Right cardiac atrium (tissue), 5 donors: ENCODE results near the gene SORCS2. TPM values are rescaled to one million over a fixed set of nuclear protein-coding genes. Genes with fewer than 3 reads are reported as not detected.

ENCODE experiments used
- ATAC-seq, 2 donors: fragments of 200-7000 bp; cut with Tn5 transposase; one replicate each; pipeline versions ENCODE4 v1.8.0 to v1.9.1; 2020; ENCODE audit warnings: moderate library complexity in 2 of 2, mild to moderate bottlenecking in 1 of 2
- DNase-seq, 3 donors: peaks; one replicate each; pipeline ENCODE4 v3.0.0-alpha.2; 2020
- H3K27ac ChIP-seq: one replicate; pipeline ENCODE4 v1.5.1; 2013; ENCODE audit warnings: mild to moderate bottlenecking, low read length, control low read depth, moderate library complexity
- H3K27me3 ChIP-seq: one replicate; pipeline ENCODE4 v1.6.1; 2013; ENCODE audit not compliant: control insufficient read depth, insufficient read depth
- H3K4me1 ChIP-seq: one replicate; pipeline ENCODE4 v1.6.1; 2013; ENCODE audit warnings: low read length; ENCODE audit not compliant: control insufficient read depth, insufficient read depth
- H3K4me3 ChIP-seq: one replicate; pipeline ENCODE4 v1.5.1; 2013; ENCODE audit warnings: low read length, control low read depth
- H3K9me3 ChIP-seq: one replicate; pipeline ENCODE4 v1.6.1; 2013; ENCODE audit warnings: low read length; ENCODE audit not compliant: control insufficient read depth
- WGBS: extraction: QIAGEN DNeasy Blood & Tissue Kit; methylation state at CpG from one replicate; pipeline ENCODE4 v1.1.7; 2013; 5-methylcytosine and 5-hydroxymethylcytosine counted together
- intact Hi-C, 4 donors: fragments of 100-400 bp; cut with DNase I; formaldehyde crosslinking; loops; one replicate each; pipeline versions ENCODE4 v1.11.0 to v1.14.0; 2022 to 2023
- polyA plus RNA-seq: library from polyadenylated mRNA; stranded (reverse); fragments of 200-250 nt; gene quantifications from one replicate; pipeline ENCODE4 v1.2.3, GENCODE V29; 2013
- total RNA-seq, 4 donors: library from RNA; stranded (reverse); fragmentation: NEBNext Ultra II Directional; extraction: Animal tissue kit (Norgen Biotek cat#: 25700); gene quantifications; one replicate each; pipeline ENCODE4 v1.2.1, GENCODE V29; 2021
- donor health status: healthy with polysubstance abuse.
- donor health status: DM: no; HTN: yes; CAD: no.
- donor health status: DM: no; HTN: no; CAD: no.
- donor health status: DM: no; HTN: yes; CAD: no; lungs with severe emphysema.
- donor health status: DM: yes; HTN: yes; CAD: no.

Gene SORCS2
- total and polyA plus RNA-seq, 5 donors, result 2.1 to 7.3 (median 2.7) TPM

DNA sequence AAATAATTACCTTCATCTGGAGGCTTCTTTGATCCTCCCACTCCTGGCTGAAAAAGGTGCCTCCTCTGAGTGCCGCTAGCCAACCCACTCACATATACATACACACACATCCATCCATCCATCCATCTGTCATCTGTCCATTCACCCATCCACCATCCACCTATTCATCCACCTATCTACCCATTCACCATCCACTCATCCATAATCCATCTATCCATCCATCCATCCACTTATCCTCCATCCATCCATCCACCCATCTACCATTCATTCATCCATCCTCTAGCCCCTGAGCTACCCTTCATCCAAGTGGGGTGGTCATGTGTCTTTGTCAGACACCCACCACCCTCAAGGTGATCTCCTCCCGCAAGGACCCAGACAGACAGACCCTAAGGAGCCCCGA is 423.9 kb downstream of the SORCS2 start:
- intact Hi-C loops, result no loop called here
- DNase-seq (no peak), ATAC-seq (no peak)
- 90% methylated on average over 3 of the region's 3 CpGs for WGBS
- Histone ChIP-seq H3K27ac (no peak overlapping the region), H3K9me3 (no peaks in the 10 kb centered on the region), H3K27me3 (no peaks in the 10 kb centered on the region), H3K4me1 (no peaks in the 10 kb centered on the region), H3K4me3 (no peak overlapping the region)

DNA sequence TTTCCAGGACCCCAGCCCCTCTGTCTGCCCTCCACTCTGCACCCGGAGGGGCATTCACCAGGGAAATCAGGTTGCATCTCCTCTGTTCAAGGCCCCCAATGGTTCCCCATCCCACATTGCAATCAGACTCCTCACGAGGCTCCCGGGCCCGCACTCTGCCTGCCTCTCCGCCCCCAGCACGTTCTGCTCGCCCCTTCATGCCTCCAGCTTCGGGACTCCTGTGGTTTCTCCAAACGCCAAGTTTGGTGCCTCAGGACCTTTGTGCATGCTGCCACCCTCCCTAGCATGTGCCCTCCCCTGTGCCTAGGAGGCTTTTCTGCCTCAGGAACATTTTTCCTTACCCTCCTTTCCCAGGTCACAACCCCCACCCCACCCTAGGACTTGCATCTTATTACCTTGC is 426.0 kb downstream of the SORCS2 start:
- no peaks in the 10 kb centered on the region for H3K4me1 ChIP-seq
- no peak overlapping the region for H3K27ac ChIP-seq
- 84% methylated on average over 9 of the region's 9 CpGs for WGBS
- no peaks in the 10 kb centered on the region for H3K27me3 ChIP-seq
- no peaks in the 10 kb centered on the region for H3K9me3 ChIP-seq
- H3K4me3 ChIP-seq, result no peak overlapping the region
- intact Hi-C loops, result no loop called here
- no peak for DNase-seq
- ATAC-seq, result no peak

DNA sequence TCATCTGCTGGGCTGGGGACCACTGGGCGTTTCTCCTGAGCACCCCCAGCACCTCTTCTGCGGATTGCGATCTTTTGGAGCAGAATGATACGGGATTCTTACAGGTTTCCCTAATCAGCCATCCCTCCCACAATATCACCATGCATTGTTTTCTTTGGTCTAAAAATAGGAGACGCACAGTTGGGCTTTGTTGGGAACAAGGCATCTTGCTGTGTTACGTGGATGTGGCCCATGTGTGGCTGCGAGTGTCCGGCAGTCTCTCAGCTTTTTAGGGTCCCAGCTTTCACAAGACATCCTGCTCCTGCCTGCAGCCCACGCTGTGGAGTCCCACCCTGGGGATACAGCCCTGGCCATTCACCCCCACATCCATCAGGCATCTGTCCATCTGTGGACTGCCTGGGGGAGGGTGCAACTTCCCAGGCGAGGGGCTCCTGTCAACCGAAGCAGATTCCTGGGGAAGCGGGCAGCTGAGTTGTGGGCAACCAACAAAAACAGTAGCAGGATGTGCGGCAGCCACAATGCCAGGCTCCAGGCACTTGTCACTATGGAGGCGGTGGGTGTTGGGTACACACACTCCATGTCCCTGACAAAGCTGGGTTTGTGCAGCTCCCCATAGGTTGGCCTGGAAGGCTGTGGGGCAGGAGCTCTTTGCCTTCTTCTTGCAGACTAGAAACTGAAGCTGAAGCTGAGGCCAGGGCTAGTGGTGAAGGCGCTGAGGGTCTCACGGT is 427.9 kb downstream of the SORCS2 start:
- Histone ChIP-seq H3K27ac (no peak overlapping the region), H3K9me3 (no peaks in the 10 kb centered on the region), H3K27me3 (no peaks in the 10 kb centered on the region), H3K4me1 (no peaks in the 10 kb centered on the region), H3K4me3 (no peak overlapping the region)
- no peak for ATAC-seq
- 57% methylated on average over 16 of the region's 16 CpGs for WGBS
- no peak for DNase-seq
- intact Hi-C loops, result no loop called here

DNA sequence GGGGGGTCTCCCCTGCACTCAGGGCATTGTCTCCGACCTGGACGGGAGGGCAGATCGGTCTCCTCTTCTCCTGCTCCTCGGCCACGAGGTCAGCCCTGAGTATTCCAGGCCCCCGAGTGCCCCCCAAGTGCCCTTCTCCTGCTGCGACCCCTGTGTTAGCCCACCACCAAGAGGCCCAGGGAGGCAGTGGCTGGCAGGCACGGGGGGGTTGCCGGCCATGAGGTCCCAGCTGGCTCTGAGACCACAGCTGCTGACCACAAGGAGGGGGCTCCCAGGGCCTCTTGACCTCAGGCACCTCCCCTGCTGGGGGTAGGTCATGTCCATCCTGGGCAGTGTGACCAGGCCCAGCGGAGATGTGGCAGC is 428.5 kb downstream of the SORCS2 start:
- H3K9me3 ChIP-seq, result no peaks in the 10 kb centered on the region
- H3K4me1 ChIP-seq, result no peaks in the 10 kb centered on the region
- no peak overlapping the region for H3K27ac ChIP-seq
- DNase-seq (no peak), ATAC-seq (no peak)
- H3K27me3 ChIP-seq, result no peaks in the 10 kb centered on the region
- intact Hi-C loops, result no loop called here
- 70% methylated on average over 10 of the region's 10 CpGs for WGBS
- no peak overlapping the region for H3K4me3 ChIP-seq

DNA sequence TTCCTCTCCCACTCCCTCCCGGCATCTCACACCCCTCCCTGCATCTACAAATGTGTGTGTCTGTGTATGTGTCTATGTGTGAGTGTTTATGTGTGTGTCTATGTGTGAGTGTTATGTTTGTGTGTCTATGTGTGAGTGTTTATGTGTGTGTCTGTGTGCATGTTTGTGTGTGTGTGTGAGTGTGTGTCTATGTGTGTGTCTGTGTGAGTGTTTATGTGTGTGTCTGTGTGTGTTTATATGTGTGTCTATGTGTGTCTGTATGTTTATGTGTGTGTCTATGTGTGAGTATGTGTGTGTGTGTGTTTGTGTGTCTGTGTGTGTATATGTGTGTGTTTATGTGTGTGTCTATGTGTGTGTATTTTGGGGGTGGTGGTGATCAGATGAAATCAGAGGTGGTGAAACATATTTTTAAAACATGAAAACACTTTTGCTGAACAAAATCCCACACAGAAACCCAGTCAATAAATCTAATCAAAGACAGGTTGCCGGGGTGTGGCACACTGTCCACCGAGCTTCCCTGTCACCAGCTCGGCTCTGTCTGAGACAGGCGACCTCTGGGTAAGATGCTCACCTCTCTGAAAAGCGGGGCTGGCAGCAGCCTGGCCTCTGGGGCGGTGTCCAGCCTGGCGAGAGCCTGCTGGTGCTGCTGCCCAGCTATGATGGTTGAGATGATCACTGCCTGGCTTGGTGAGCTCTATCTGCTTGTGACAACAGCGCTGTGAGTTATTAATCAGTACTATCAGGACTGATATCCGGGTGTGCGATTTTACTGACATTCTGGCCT is 429.1 kb downstream of the SORCS2 start:
- no peaks in the 10 kb centered on the region for H3K27me3 ChIP-seq
- intact Hi-C loops, result no loop called here
- DNase-seq, result no peak

DNA sequence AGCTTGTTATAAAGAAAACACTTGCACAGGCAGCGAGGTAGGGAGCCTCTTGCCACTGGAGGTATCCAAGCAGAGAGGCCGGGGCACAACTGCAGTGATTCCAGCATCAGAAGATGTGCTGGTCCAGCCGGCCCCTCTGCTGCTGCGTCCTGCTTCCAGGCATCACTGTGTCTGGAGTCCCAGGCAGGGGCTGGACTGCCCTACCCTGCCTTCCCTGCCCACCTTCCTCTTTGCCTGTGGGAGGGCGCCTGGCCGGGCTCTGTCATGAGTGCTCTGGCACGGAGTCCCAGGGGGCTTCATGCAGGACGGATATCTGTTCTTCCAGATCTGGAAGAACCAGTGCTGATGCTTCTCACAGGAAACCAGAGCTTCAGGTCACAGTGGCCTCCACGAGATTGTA is 430.0 kb downstream of the SORCS2 start:
- no peaks in the 10 kb centered on the region for H3K27me3 ChIP-seq
- ATAC-seq (no peak), DNase-seq (no peak)
- H3K4me1 ChIP-seq, result no peaks in the 10 kb centered on the region
- no peaks in the 10 kb centered on the region for H3K9me3 ChIP-seq
- 73% methylated on average over 9 of the region's 9 CpGs for WGBS
- intact Hi-C loops, result no loop called here
- no peak overlapping the region for H3K27ac ChIP-seq
- H3K4me3 ChIP-seq, result no peak overlapping the region

More for the DNA sequence above, 429.1 kb downstream of the SORCS2 start:
- ATAC-seq, result no peak
- Histone ChIP-seq H3K4me3 (no peak overlapping the region), H3K9me3 (no peaks in the 10 kb centered on the region), H3K4me1 (no peaks in the 10 kb centered on the region), H3K27ac (no peak overlapping the region)
- 78% methylated on average over 11 of the region's 11 CpGs for WGBS

DNA sequence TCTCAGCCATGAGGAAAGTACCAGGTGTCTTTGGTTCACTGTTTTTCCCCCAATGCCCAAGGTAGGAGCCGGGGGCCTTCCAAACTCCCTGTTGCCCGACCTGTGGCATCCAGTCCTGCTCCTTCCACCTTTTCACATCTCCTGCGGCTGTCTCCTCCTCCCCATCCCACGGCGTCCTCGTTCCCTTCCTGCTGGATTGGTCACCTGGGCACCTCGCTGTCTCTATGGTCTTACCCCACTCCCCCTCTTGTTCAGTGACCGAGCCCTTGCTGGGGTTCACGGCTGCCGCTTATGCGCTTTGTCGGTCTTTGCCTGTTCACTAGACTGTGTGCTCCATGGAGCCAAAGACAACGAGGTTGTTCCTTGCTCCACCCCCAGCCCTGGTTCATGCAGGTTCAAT is 431.1 kb downstream of the SORCS2 start:
- intact Hi-C loops, result no loop called here
- no peak overlapping the region for H3K4me3 ChIP-seq

DNA sequence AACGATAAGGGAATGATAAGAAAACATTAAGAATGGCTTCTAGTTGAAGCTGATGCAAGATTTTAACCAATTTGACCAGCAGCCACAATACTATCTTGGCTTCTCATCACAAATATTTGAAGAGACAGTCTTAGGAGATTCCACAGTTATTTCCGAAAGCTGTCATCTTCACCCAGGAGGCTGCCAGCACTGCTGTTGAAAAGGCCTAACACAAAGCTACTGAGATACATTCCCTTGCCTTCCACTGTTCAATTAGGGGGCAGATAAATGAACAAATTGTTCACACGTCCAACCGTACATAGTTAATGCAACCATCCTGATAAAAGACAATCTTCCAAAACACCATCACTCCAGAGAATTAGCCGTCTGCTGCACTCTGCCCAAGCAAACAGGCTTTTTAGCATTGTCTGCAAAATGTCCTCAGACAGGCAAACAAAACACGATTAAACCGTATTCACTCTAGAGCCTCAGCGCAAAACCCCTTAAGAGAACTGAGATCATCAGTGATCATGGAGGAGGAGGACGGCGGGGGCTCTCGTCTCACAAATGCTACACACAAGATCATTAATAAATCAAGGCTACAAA is 432.1 kb downstream of the SORCS2 start:
- Histone ChIP-seq H3K4me3 (no peak overlapping the region), H3K4me1 (no peaks in the 10 kb centered on the region), H3K27me3 (no peaks in the 10 kb centered on the region), H3K9me3 (no peaks in the 10 kb centered on the region), H3K27ac (no peak overlapping the region)
- intact Hi-C loops, result no loop called here
- WGBS, result 57% methylated on average over 11 of the region's 11 CpGs
- ATAC-seq (no peak), DNase-seq (no peak)

More for the DNA sequence above, 431.1 kb downstream of the SORCS2 start:
- no peak for DNase-seq
- 89% methylated on average over 13 of the region's 13 CpGs for WGBS
- no peak for ATAC-seq
- no peaks in the 10 kb centered on the region for H3K4me1 ChIP-seq
- no peaks in the 10 kb centered on the region for H3K9me3 ChIP-seq
- no peak overlapping the region for H3K27ac ChIP-seq
- no peaks in the 10 kb centered on the region for H3K27me3 ChIP-seq

DNA sequence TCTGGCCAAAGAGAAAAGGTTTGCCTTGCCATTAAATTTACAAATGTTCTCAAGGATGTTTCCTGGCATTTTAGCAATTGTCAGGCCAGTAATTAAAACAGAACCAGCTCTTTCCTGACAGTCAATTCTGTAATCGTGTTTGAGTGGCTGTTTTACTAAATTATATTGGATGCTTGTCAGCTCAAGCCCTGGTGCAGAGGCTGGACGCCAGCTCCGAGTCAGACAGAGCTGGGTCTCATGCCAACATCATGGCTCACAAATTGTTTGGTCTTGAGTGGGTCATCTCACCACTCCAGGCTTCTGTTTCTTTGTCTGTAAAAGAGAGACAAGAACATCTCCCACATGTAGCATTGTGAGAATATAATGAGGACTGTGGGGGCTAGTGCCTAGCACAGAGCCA is 432.7 kb downstream of the SORCS2 start:
- Histone ChIP-seq H3K4me1 (no peaks in the 10 kb centered on the region), H3K9me3 (no peaks in the 10 kb centered on the region), H3K27me3 (no peaks in the 10 kb centered on the region), H3K27ac (no peak overlapping the region), H3K4me3 (no peak overlapping the region)
- WGBS, result 23% methylated on average over 3 of the region's 3 CpGs
- intact Hi-C loops, result no loop called here
- ATAC-seq, result no peak
- DNase-seq, result no peak

DNA sequence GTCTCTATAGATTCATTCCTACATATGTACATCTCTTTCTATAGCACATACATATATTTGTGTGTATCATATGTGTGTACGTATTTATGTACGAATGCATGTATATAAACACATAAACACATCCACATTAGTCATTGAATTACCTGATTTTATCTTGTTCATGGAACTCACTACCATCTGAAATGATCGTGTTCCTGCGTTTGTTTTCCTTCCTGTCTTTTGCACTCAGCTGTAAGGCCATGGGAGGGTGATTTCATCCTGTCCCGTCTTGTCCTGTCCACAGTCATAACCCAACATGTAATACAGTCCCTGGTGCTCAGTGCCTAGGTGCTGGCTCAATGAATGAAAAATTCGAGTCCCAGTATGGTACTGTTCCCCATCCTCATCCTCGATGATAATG is 434.2 kb downstream of the SORCS2 start:
- WGBS, result 69% methylated on average over 7 of the region's 7 CpGs
- intact Hi-C loops, result no loop called here
- Histone ChIP-seq H3K27me3 (no peaks in the 10 kb centered on the region), H3K9me3 (no peaks in the 10 kb centered on the region), H3K27ac (no peak overlapping the region), H3K4me1 (no peaks in the 10 kb centered on the region), H3K4me3 (no peak overlapping the region)
- ATAC-seq (no peak), DNase-seq (no peak)
